Measurements from ENCODE around the gene FGF14.
A peak's percentile ranks its signal among the peaks of the same experiment; 100 is the strongest.

FGF14 gene

GRCh38 chr13:102405499-102406100, 3.8 kb upstream of the FGF14 start:
- H3K4me1 ChIP-seq: no peaks in the 10 kb centered on the region
- no peak overlapping the region for H2AFZ ChIP-seq
- no peak overlapping the region for H3K27ac ChIP-seq
- no peak overlapping the region for H3K4me2 ChIP-seq (ENCODE audit: low read length)
- no peaks in the 10 kb centered on the region for H3K27me3 ChIP-seq (ENCODE audit: control insufficient read depth, insufficient read depth, low read length)
- no peak overlapping the region for H3K9ac ChIP-seq
- no peaks in the 10 kb centered on the region for H3K79me2 ChIP-seq
- no peaks in the 10 kb centered on the region for H3K36me3 ChIP-seq (ENCODE audit: control insufficient read depth, insufficient read depth, low read length)
- no peaks in the 10 kb centered on the region for H3K9me3 ChIP-seq (ENCODE audit: control insufficient read depth, low read length)
- H3K4me3 ChIP-seq (ENCODE audit: low read depth, low read length): no peak overlapping the region
- TF ChIP-seq CTCF (IDR thresholded peaks at IDR 0.05): no peak

GRCh38 chr13:102402290-102402689, 442 bp upstream of the FGF14 start:
- Histone ChIP-seq H3K27ac (no peak overlapping the region), H3K36me3 (ENCODE audit: control insufficient read depth, insufficient read depth, low read length) (no peaks in the 10 kb centered on the region), H3K4me3 (ENCODE audit: low read depth, low read length) (peak overlapping the region; percentile 62)

GRCh38 chr13:102401265-102401664, 583 bp downstream of the FGF14 start:
- Histone ChIP-seq H2AFZ (peak overlapping the region; percentile 94), H3K36me3 (ENCODE audit: control insufficient read depth, insufficient read depth, low read length) (no peaks in the 10 kb centered on the region), H3K27me3 (ENCODE audit: control insufficient read depth, insufficient read depth, low read length) (no peaks in the 10 kb centered on the region), H3K4me2 (ENCODE audit: low read length) (peak overlapping the region; percentile 85), H3K9ac (no peak overlapping the region), H3K9me3 (ENCODE audit: control insufficient read depth, low read length) (no peaks in the 10 kb centered on the region), H3K4me1 (no peaks in the 10 kb centered on the region), H3K79me2 (no peaks in the 10 kb centered on the region), H3K27ac (no peak overlapping the region), H3K4me3 (ENCODE audit: low read depth, low read length) (peak overlapping the region; percentile 62)
- no peak for TF ChIP-seq CTCF (IDR thresholded peaks at IDR 0.05)

More at GRCh38 chr13:102402290-102402689, 442 bp upstream of the FGF14 start:
- peak; percentile 7 for TF ChIP-seq CTCF (IDR thresholded peaks at IDR 0.05)
- H3K9ac ChIP-seq: no peak overlapping the region
- peak overlapping the region; percentile 94 for H2AFZ ChIP-seq
- H3K27me3 ChIP-seq (ENCODE audit: control insufficient read depth, insufficient read depth, low read length): no peaks in the 10 kb centered on the region
- H3K4me1 ChIP-seq: no peaks in the 10 kb centered on the region
- H3K4me2 ChIP-seq (ENCODE audit: low read length): peak overlapping the region; percentile 85
- H3K9me3 ChIP-seq (ENCODE audit: control insufficient read depth, low read length): no peaks in the 10 kb centered on the region
- no peaks in the 10 kb centered on the region for H3K79me2 ChIP-seq

GRCh38 chr13:102400675-102401145, 1.1 kb downstream of the FGF14 start:
- TF ChIP-seq CTCF (IDR thresholded peaks at IDR 0.05): no peak
- no peaks in the 10 kb centered on the region for H3K27me3 ChIP-seq (ENCODE audit: control insufficient read depth, insufficient read depth, low read length)
- no peaks in the 10 kb centered on the region for H3K79me2 ChIP-seq
- H3K4me1 ChIP-seq: no peaks in the 10 kb centered on the region
- H3K4me3 ChIP-seq (ENCODE audit: low read depth, low read length): peak overlapping the region; percentile 62
- H2AFZ ChIP-seq: peak overlapping the region; percentile 94
- no peaks in the 10 kb centered on the region for H3K36me3 ChIP-seq (ENCODE audit: control insufficient read depth, insufficient read depth, low read length)
- H3K9ac ChIP-seq: no peak overlapping the region
- peak overlapping the region; percentile 85 for H3K4me2 ChIP-seq (ENCODE audit: low read length)
- H3K9me3 ChIP-seq (ENCODE audit: control insufficient read depth, low read length): no peaks in the 10 kb centered on the region
- no peak overlapping the region for H3K27ac ChIP-seq
